HCT116 (cell line): ENCODE results near the gene TMEM255A. TPM values are rescaled to one million over a fixed set of nuclear protein-coding genes. Genes with fewer than 3 reads are reported as not detected.

ENCODE experiments used
- ATAC-seq: fragments of 200-7000 bp; cut with Tn5 transposase; 2 replicates; pipeline ENCODE4 v1.9.1; 2020; ENCODE audit warnings: mild to moderate bottlenecking, moderate library complexity
- BruUV-seq: library from RNA; stranded (reverse); fragments of 400-500 nt; replicated peaks from 2 replicates; lab custom pipeline; 2021; lab: Mats Ljungman, UMichigan
- CTCF ChIA-PET: fragments of 300-600 bp; sonication (Branson Sonifier 250); formaldehyde crosslinking; loops from one replicate; lab custom pipeline; 2021; ENCODE audit warnings: antibody characterized with exemption; lab: Charles Lee
- POLR2A ChIA-PET: fragments of 300-600, 350-600 bp; sonication (Branson Sonifier 250); formaldehyde crosslinking; loops from one replicate; lab custom pipeline; 2021; ENCODE audit warnings: antibody characterized with exemption; lab: Charles Lee
- RAD21 ChIA-PET, 2 experiments: fragments of 300-600 bp; sonication (Branson Sonifier 250); formaldehyde crosslinking; loops; one replicate each; lab custom pipeline; 2023; ENCODE audit warnings: low total read pairs in 2 of 2; ENCODE audit not compliant: uncharacterized antibody in 2 of 2, unreplicated experiment in 2 of 2, low non-redundant PET in 1 of 2; lab: Charles Lee
- DNase-seq: peaks from one replicate; pipeline ENCODE4 v3.0.0-alpha.2; 2010; ENCODE audit warnings: low read depth, low spot score
- H2AFZ ChIP-seq: fragments of 200-600 bp; shearing (Covaris generic), sonication (generic); 2 replicates; pipeline ENCODE4 v1.6.1; 2017; ENCODE audit warnings: low read depth, mixed run types, mixed read lengths, antibody characterized with exemption, low read length; ENCODE audit not compliant: poor library complexity, severe bottlenecking
- H3K27ac ChIP-seq: 2 replicates; pipeline ENCODE4 v1.5.1; 2012; ENCODE audit warnings: low read depth, low read length
- H3K27me3 ChIP-seq: fragments of 200-600 bp; sonication (generic); 2 replicates; pipeline ENCODE4 v1.6.1; 2016; ENCODE audit warnings: mixed run types, low read length, mixed read lengths; ENCODE audit not compliant: insufficient read depth
- H3K36me3 ChIP-seq, 2 experiments: fragments of 200-500 bp in 1 of 2; fragments of 200-600 bp in 1 of 2; sonication (Bioruptor generic) in 1 of 2; sonication (generic) in 1 of 2; 2 replicates each; pipeline versions ENCODE4 v1.5.1 to v1.6.1; 2014 to 2016; ENCODE audit warnings: low read length in 2 of 2, inconsistent platforms in 1 of 2, mixed read lengths in 1 of 2, mixed run types in 1 of 2; ENCODE audit not compliant: insufficient read depth in 2 of 2, control insufficient read depth in 1 of 2
- H3K4me1 ChIP-seq, 2 experiments: fragments of 200-600 bp in 1 of 2; sonication (generic) in 1 of 2; 2 replicates each; pipeline versions ENCODE4 v1.5.1 to v1.6.1; 2012 to 2017; ENCODE audit warnings: low read length in 2 of 2, inconsistent platforms in 1 of 2, mild to moderate bottlenecking in 1 of 2, mixed read lengths in 1 of 2, mixed run types in 1 of 2, moderate library complexity in 1 of 2; ENCODE audit not compliant: insufficient read depth in 2 of 2, control insufficient read depth in 1 of 2
- H3K4me2 ChIP-seq: fragments of 200-600 bp; sonication (generic); 2 replicates; pipeline ENCODE4 v1.6.1; 2017; ENCODE audit warnings: mixed run types, low read length, mixed read lengths
- H3K4me3 ChIP-seq, 2 experiments: fragments of 200-600 bp in 1 of 2; sonication (generic) in 1 of 2; replicated peaks in 1 of 2; 2 replicates each; pipeline ENCODE4 v1.5.1; 2011 to 2016; ENCODE audit warnings: low read length in 2 of 2, control low read depth in 1 of 2, low read depth in 1 of 2, mild to moderate bottlenecking in 1 of 2, mixed read lengths in 1 of 2, mixed run types in 1 of 2
- H3K79me2 ChIP-seq: fragments of 200-600 bp; sonication (generic); 2 replicates; pipeline ENCODE4 v1.6.1; 2017; ENCODE audit warnings: mild to moderate bottlenecking, mixed run types, low read length, moderate library complexity, mixed read lengths; ENCODE audit not compliant: insufficient read depth
- H3K9ac ChIP-seq: fragments of 200-600 bp; sonication (generic); 2 replicates; pipeline ENCODE4 v1.6.1; 2016; ENCODE audit warnings: low read length, mixed read lengths
- H3K9me2 ChIP-seq: fragments of 200-600 bp; sonication (generic), shearing (Covaris generic); 2 replicates; pipeline ENCODE4 v1.6.1; 2017; ENCODE audit warnings: mixed run types, mild to moderate bottlenecking, moderate library complexity; ENCODE audit not compliant: insufficient read depth
- H3K9me3 ChIP-seq, 2 experiments: fragments of 200-500 bp in 1 of 2; fragments of 200-600 bp in 1 of 2; sonication (Bioruptor generic) in 1 of 2; sonication (generic) in 1 of 2; 2 replicates each; pipeline ENCODE4 v1.6.1; 2014 to 2017; ENCODE audit warnings: low read length in 2 of 2, mixed read lengths in 2 of 2, inconsistent platforms in 1 of 2, low read depth in 1 of 2, mild to moderate bottlenecking in 1 of 2, mixed run types in 1 of 2, moderate library complexity in 1 of 2; ENCODE audit not compliant: control insufficient read depth in 1 of 2, insufficient read depth in 1 of 2
- H4K20me1 ChIP-seq: fragments of 200-600 bp; sonication (generic), shearing (Covaris generic); 2 replicates; pipeline ENCODE4 v1.6.1; 2017; ENCODE audit warnings: mixed run types, mild to moderate bottlenecking, moderate library complexity; ENCODE audit not compliant: insufficient read depth
- CBX3 ChIP-seq: IDR thresholded peaks from 2 replicates; pipeline ENCODE4 v1.6.1; 2012; ENCODE audit warnings: low read depth
- CEBPB ChIP-seq: IDR thresholded peaks from 2 replicates; pipeline ENCODE4 v1.6.1; 2012; ENCODE audit warnings: low read depth
- CTCF ChIP-seq, 3 experiments: fragments of 200-600 bp in 1 of 3; sonication (generic) in 1 of 3; IDR thresholded peaks in 2 of 3; conservative IDR thresholded peaks in 1 of 3; 2 replicates each; pipeline ENCODE4 v1.5.1; 2012 to 2017; ENCODE audit warnings: low read depth in 2 of 3, low read length in 2 of 3, antibody characterized with exemption in 1 of 3, borderline replicate concordance in 1 of 3, control low read depth in 1 of 3, mild to moderate bottlenecking in 1 of 3, mixed read lengths in 1 of 3, mixed run types in 1 of 3, moderate library complexity in 1 of 3; ENCODE audit not compliant: insufficient read depth in 1 of 3
- EGR1 ChIP-seq: IDR thresholded peaks from 2 replicates; pipeline ENCODE4 v1.6.1; 2012; ENCODE audit warnings: low read depth
- EZH2 ChIP-seq: fragments of 200-600 bp; sonication (generic); IDR thresholded peaks from 2 replicates; pipeline ENCODE4 v1.6.1; 2017; ENCODE audit warnings: antibody characterized with exemption, mixed run types
- EZH2phosphoT487 ChIP-seq: fragments of 200-600 bp; IDR thresholded peaks from 2 replicates; pipeline ENCODE4 v1.6.1; 2018; ENCODE audit warnings: antibody characterized with exemption, borderline replicate concordance
- FOSL1 ChIP-seq: IDR thresholded peaks from 2 replicates; pipeline ENCODE4 v1.6.1; 2012; ENCODE audit warnings: low read depth
- JUND ChIP-seq: IDR thresholded peaks from 2 replicates; pipeline ENCODE4 v1.6.1; 2012
- POLR2A ChIP-seq: IDR thresholded peaks from 2 replicates; pipeline ENCODE4 v1.7.0; 2011; ENCODE audit warnings: borderline replicate concordance; ENCODE audit not compliant: insufficient read depth, insufficient read length; ENCODE audit errors: extremely low read depth
- POLR2AphosphoS5 ChIP-seq: IDR thresholded peaks from 2 replicates; pipeline ENCODE4 v1.6.1; 2011; ENCODE audit warnings: mild to moderate bottlenecking, low read depth, low read length, moderate library complexity
- RAD21 ChIP-seq: IDR thresholded peaks from 2 replicates; pipeline ENCODE4 v1.6.1; 2012; ENCODE audit warnings: low read depth, mild to moderate bottlenecking
- REST ChIP-seq: IDR thresholded peaks from 2 replicates; pipeline ENCODE4 v1.6.1; 2012; ENCODE audit warnings: low read depth
- SIN3A ChIP-seq: IDR thresholded peaks from 2 replicates; pipeline ENCODE4 v1.6.1; 2012; ENCODE audit warnings: low read depth
- SP1 ChIP-seq: IDR thresholded peaks from 2 replicates; pipeline ENCODE4 v1.6.1; 2012; ENCODE audit warnings: low read depth
- YY1 ChIP-seq: IDR thresholded peaks from 2 replicates; pipeline ENCODE4 v1.6.1; 2011; ENCODE audit warnings: low read length, low read depth, moderate library complexity, mild to moderate bottlenecking; ENCODE audit not compliant: insufficient replicate concordance; ENCODE audit errors: extremely low read depth
- ZBTB33 ChIP-seq: IDR thresholded peaks from 2 replicates; pipeline ENCODE4 v1.6.1; 2011; ENCODE audit warnings: mild to moderate bottlenecking, low read length, moderate library complexity; ENCODE audit not compliant: insufficient replicate concordance; ENCODE audit errors: extremely low read depth
- ZNF274 ChIP-seq: fragments of 200-500 bp; sonication (Bioruptor generic); IDR thresholded peaks from 2 replicates; pipeline ENCODE4 v1.6.1; 2014; ENCODE audit warnings: mild to moderate bottlenecking, low read depth, low read length, inconsistent platforms
- intact Hi-C: fragments of 100-400 bp; cut with micrococcal nuclease; formaldehyde crosslinking; loops from 2 replicates; pipeline ENCODE4 v1.10.0; 2022
- total RNA-seq: library from RNA; stranded (reverse); gene quantifications from one replicate; pipeline ENCODE4 v1.2.1, GENCODE V29; 2021; ENCODE audit not compliant: unreplicated experiment
- TF ChIP-seq, protein P1 (sequence below): IDR thresholded peaks from 2 replicates; pipeline ENCODE4 v1.6.1; 2012

TMEM255A gene
- total RNA-seq, 1 experiment from 2014 or later = not detected

- H3K4me2 ChIP-seq = no peak overlapping the region
- TF ChIP-seq CEBPB (no peak), JUND (no peak), YY1 (no peak), POLR2AphosphoS5 (no peak), EZH2 (no peak), EGR1 (no peak), ZNF274 (no peak), CTCF (IDR thresholded peaks at IDR 0.05 in 2 of 3, conservative IDR thresholded peaks at IDR 0.05 in 1 of 3; ENCODE audit: borderline replicate concordance in 1 of 3, insufficient read depth in 1 of 3, low read depth in 2 of 3, low read length in 2 of 3) (no peak), SIN3A (no peak), CBX3 (no peak), EZH2phosphoT487 (no peak), RAD21 (no peak), SP1 (no peak), FOSL1 (no peak), POLR2A (no peak), ZBTB33 (no peak), REST (no peak)
- TF ChIP-seq, protein P1, sequence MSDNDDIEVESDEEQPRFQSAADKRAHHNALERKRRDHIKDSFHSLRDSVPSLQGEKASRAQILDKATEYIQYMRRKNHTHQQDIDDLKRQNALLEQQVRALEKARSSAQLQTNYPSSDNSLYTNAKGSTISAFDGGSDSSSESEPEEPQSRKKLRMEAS = no peak
- POLR2A ChIA-PET = no interaction called here
- H3K9me2 ChIP-seq = no peaks in the 10 kb centered on the region
- H3K36me3 ChIP-seq = no peaks in the 10 kb centered on the region
- no peak overlapping the region for H3K9ac ChIP-seq
- ATAC-seq = no peak
- intact Hi-C loops = no loop called here
- no peak overlapping the region for H3K4me3 ChIP-seq
- no peaks in the 10 kb centered on the region for H4K20me1 ChIP-seq
- no peak for DNase-seq
- H3K9me3 ChIP-seq = no peaks in the 10 kb centered on the region
- H3K4me1 ChIP-seq = no peaks in the 10 kb centered on the region
- no peak overlapping the region for H2AFZ ChIP-seq
- H3K79me2 ChIP-seq = no peaks in the 10 kb centered on the region
- CTCF ChIA-PET = no interaction called here
- H3K27ac ChIP-seq = no peak overlapping the region
- RAD21 ChIA-PET = no interaction called here
- no TSS peak for BruUV-seq
- no peaks in the 10 kb centered on the region for H3K27me3 ChIP-seq
Measured at GRCh38 chrX:120264341-120264740, 46.9 kb downstream of the TMEM255A start.
